GM21515 (cell line): ENCODE data around the gene DOCK1.
"Not testable (repeated sequence)": the region's sequence is repeated elsewhere in the genome, so short reads cannot be mapped to it uniquely, and the experiment has no call there.

Source experiments
- ATAC-seq: cut with Tn5 transposase; IDR thresholded peaks from one replicate; pipeline ENCODE4 v1.9.1; 2021; ENCODE audit not compliant: unreplicated experiment

The DOCK1 gene

GRCh38 chr10:126924180-126924914 lies 19.1 kb downstream of the DOCK1 start:
- no peak for ATAC-seq

- no peak for ATAC-seq
Measured at GRCh38 chr10:126924915-126925300, 19.7 kb downstream of the DOCK1 start.

GRCh38 chr10:126926568-126926967 lies 21.3 kb downstream of the DOCK1 start:
- ATAC-seq = no peak

- ATAC-seq = no peak
Measured at GRCh38 chr10:126927799-126928198, 22.6 kb downstream of the DOCK1 start.

GRCh38 chr10:126928274-126928673 lies 23.0 kb downstream of the DOCK1 start:
- ATAC-seq = no peak

- no peak for ATAC-seq
Measured at GRCh38 chr10:126929391-126929790, 24.2 kb downstream of the DOCK1 start.

- ATAC-seq = no peak
Measured at GRCh38 chr10:126930131-126930882, 25.1 kb downstream of the DOCK1 start.

- ATAC-seq = no peak
Measured at GRCh38 chr10:126930883-126931503, 25.8 kb downstream of the DOCK1 start.

- ATAC-seq = no peak
Measured at GRCh38 chr10:126931544-126931943, 26.3 kb downstream of the DOCK1 start.

GRCh38 chr10:126932516-126932915 lies 27.3 kb downstream of the DOCK1 start:
- no peak for ATAC-seq

GRCh38 chr10:126933116-126933515 lies 27.9 kb downstream of the DOCK1 start:
- ATAC-seq = no peak

GRCh38 chr10:126935263-126935946 lies 30.2 kb downstream of the DOCK1 start:
- no peak for ATAC-seq

GRCh38 chr10:126937026-126937425 lies 31.8 kb downstream of the DOCK1 start:
- ATAC-seq = no peak

GRCh38 chr10:126938121-126938520 lies 32.9 kb downstream of the DOCK1 start:
- not testable (repeated sequence) for ATAC-seq

- no peak for ATAC-seq
Measured at GRCh38 chr10:126939706-126940105, 34.5 kb downstream of the DOCK1 start.

- no peak for ATAC-seq
Measured at GRCh38 chr10:126940670-126941310, 35.6 kb downstream of the DOCK1 start.

- ATAC-seq = no peak
Measured at GRCh38 chr10:126944191-126944590, 39.0 kb downstream of the DOCK1 start.

GRCh38 chr10:126945351-126946030 lies 40.3 kb downstream of the DOCK1 start:
- no peak for ATAC-seq

- ATAC-seq = no peak
Measured at GRCh38 chr10:126946746-126947145, 41.5 kb downstream of the DOCK1 start.
